Breast epithelium (tissue), 3 donors: ENCODE data around the gene RAB18.

Experiments
- POLR2A ChIP-seq: fragments of 450-650 bp; IDR thresholded peaks from one replicate; pipeline ENCODE4 v1.6.1; 2016; ENCODE audit warnings: antibody characterized with exemption, mild to moderate bottlenecking, moderate library complexity
- TF ChIP-seq, protein P1 (sequence below), 3 donors: fragments of 450-650 bp; IDR thresholded peaks; one replicate each; pipeline ENCODE4 v1.5.1; 2016 to 2017; ENCODE audit warnings: antibody characterized with exemption in 3 of 3, mild to moderate bottlenecking in 3 of 3, moderate library complexity in 3 of 3

DNA sequence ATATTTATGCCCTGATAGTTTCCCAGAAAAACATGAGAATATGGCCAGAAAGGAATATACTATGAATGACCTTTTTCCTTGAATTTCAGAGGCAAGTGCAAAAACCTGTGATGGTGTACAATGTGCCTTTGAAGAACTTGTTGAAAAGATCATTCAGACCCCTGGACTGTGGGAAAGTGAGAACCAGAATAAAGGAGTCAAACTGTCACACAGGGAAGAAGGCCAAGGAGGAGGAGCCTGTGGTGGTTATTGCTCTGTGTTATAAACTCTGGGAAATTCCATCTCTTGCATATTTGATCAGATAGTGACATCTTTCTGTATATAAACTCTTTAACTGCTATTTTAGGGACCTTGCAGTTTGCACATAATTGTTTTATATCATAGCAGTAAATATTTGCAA, 33.7 kb downstream of the RAB18 start:
- TF ChIP-seq, protein P1, sequence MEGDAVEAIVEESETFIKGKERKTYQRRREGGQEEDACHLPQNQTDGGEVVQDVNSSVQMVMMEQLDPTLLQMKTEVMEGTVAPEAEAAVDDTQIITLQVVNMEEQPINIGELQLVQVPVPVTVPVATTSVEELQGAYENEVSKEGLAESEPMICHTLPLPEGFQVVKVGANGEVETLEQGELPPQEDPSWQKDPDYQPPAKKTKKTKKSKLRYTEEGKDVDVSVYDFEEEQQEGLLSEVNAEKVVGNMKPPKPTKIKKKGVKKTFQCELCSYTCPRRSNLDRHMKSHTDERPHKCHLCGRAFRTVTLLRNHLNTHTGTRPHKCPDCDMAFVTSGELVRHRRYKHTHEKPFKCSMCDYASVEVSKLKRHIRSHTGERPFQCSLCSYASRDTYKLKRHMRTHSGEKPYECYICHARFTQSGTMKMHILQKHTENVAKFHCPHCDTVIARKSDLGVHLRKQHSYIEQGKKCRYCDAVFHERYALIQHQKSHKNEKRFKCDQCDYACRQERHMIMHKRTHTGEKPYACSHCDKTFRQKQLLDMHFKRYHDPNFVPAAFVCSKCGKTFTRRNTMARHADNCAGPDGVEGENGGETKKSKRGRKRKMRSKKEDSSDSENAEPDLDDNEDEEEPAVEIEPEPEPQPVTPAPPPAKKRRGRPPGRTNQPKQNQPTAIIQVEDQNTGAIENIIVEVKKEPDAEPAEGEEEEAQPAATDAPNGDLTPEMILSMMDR (IDR thresholded peaks at IDR 0.05): no peak
- TF ChIP-seq POLR2A: no peak
